NCI-H510A (cell line): Measurements from ENCODE around the gene CLEC10A.
A peak's percentile ranks its signal among the peaks of the same experiment; 100 is the strongest.
"Not testable (repeated sequence)": the region's sequence is repeated elsewhere in the genome, so short reads cannot be mapped to it uniquely, and the experiment has no call there.

Experiments used
- DNase-seq: peaks from one replicate; lab custom pipeline; 2025; lab: John Stamatoyannopoulos, UW

Gene CLEC10A

GRCh38 chr17:7072406-7072805, 7.6 kb downstream of the CLEC10A start:
- DNase-seq = no peak

DNA sequence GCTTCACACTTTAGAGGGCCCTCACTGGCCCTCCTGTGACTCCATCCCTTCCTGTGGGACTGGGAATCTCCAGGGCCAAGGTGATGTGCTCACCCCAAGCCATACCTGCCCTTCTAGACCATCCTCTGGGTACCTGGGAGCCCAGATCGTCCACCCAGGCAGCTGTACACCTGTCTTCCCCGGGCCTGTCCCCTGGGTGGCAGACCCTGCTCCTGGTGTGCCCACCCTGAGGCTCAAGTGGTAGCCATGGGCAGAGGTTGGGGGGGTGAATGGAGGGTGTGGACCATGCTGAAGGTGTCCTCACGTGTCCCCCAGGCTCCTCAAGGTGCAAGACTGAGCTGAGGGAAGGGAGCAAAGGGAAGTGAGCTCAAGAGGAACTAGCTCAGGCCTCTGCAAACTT, 9.3 kb downstream of the CLEC10A start:
- DNase-seq = no peak

DNA sequence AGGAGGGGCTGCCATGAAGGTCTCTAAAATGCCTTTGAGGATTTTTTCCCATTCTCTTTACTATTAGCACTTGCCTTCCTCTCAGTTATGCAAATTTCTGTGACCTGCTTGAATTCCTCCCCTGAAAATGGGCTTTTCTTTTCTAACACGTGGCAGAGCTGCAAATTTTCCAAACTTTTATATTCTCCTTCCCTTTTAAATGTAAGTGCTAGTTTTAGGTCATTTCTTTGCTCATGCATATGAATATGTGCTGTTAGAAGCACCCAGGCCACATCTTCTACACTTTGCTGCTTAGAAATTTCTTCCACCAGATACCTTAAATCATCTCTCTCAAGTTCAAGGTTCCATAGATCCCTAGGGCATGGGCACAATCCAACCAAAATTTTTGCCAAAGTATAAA, 11.8 kb downstream of the CLEC10A start:
- no peak for DNase-seq

- no peak for DNase-seq
These were observed 12.9 kb downstream of the CLEC10A start for GRCh38 chr17:7067198-7067597.

- no peak for DNase-seq
These were observed 15.8 kb downstream of the CLEC10A start for GRCh38 chr17:7064261-7064660.

GRCh38 chr17:7063518-7064094, 16.4 kb downstream of the CLEC10A start:
- DNase-seq = no peak

- DNase-seq = no peak
These were observed 19.7 kb downstream of the CLEC10A start for GRCh38 chr17:7060165-7060891.

DNA sequence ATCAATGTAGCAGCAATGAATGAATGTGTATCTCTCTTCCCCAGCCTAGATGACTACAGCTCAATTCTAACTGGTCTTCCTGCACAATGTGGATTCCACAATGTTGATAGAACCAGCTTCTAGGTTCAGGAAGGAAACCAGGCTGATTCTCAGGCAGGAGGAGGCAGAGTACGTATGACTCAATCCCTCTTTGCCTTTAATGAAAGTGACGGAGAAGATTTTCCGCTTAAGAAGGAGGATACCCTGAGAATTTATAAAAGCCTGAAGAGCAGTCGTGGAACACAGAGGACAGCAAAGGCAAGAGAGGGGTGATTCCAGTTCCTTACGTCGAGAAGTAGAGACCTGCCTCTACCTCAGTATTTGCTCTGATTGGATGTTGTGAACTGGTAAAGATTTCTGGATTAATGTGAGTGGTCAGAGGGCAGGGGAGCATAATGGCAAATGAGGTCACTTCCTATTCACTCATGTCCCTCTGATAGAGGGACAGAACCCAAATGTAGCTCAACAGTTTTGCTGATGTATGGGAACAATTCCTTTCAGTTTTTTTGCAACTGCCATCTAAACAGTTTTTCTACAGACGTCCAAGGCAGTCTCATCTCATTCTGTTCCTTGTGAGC, 21.1 kb downstream of the CLEC10A start:
- DNase-seq = no peak

- no peak for DNase-seq
These were observed 23.7 kb downstream of the CLEC10A start for GRCh38 chr17:7056386-7056785.

DNA sequence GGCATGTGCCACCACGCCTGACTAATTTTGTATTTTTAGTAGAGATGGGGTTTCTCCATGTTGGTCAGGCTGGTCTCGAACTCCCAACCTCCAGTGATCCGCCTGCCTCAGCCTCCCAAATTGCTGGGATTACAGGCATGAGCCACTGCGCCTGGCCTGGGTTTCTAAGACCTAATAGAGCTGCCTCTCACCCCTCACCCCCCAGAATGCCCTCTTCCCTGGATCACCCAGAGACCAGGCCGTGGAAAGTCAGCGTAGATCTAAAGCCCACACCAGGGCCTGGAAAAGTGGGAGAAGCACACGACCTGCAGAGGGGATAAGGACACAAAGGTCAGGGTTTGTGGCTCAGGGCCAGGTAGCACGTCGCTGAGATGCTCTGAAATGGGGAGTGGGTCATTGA, 29.5 kb downstream of the CLEC10A start:
- not testable (repeated sequence) for DNase-seq

- DNase-seq = no peak
These were observed 31.1 kb downstream of the CLEC10A start for GRCh38 chr17:7048968-7049367.

DNA sequence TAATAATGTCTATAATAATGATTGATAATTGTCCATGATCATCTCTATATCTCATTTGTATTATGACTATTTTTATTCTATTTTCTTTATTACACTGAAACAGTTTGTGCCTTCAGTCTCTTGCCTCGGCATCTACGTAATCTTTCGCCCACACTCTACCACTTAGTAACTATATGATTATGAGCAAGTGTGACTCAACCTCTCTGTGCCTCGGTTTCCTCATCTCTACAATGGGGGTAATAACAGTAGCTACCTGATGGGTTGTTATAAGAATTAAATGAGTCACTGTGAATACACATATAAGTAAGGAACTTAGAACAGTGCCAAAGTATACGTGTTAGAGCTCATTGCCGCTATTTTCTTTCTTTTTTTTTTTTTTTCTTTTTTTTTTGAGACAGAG, 32.5 kb downstream of the CLEC10A start:
- DNase-seq = no peak

DNA sequence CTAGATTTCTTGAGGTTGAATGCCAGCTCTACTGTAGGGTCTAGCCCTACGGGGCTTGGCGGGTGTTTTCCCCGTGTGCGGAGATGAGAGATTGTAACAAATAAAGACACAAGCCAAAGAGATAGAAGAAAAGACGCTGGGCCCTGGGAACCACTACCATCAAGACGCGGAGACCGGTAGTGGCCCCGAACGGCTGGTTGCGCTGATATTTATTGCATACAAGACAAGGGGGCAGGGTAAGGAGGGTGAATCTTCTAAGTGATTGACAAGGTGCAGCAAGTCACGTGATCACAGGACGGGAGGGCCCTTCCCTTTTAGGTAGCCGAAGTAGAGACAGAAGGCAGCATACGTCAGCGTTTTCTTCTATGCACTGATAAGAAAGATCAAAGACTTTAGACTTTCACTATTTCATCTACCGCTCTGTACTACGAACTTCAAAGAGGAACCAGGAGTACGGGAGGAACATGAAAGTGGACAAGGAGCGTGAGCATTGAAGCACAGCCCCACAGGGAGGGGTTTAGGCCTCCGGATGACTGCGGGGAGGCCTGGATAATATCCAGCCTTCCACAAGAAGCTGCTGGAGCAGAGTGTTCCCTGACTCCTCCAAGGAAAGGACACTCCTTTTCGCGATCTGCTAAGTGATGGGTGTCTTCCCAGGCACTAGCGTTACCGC, 33.2 kb downstream of the CLEC10A start:
- peak; percentile 21 for DNase-seq

DNA sequence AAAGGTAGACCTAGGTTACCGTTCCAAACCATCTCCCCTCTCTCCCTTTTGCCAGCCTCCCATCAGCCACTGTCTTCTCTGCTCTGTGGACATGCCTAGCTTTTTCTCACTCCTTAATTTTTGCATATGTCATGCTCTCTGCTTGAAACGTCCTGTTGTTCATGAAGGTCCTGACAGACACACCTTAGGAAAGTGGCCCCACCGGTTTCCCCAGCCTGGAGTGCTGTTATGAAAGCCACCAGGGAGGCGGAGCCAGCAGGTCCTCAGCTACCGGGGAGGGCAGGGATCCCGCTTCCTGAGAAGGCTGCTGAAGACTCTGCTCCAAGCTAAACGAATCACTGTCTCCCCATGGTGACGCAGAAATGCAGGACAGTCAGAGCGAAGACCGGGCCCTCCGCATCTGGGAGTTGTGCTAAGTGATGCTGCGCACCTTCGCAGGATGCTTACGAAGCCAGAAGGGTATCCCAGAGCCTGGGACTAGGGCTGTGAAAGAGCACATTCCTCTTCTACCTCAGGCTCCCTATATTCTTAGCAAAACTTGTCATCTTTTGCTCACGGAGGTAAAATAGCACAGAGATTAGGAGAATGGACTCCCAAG, 33.8 kb downstream of the CLEC10A start:
- DNase-seq = peak; percentile 93

GRCh38 chr17:7045492-7046126, 34.4 kb downstream of the CLEC10A start:
- peak; percentile 13 for DNase-seq

- DNase-seq = no peak
These were observed 36.4 kb downstream of the CLEC10A start, which contains the start of gene SLC16A11 for GRCh38 chr17:7043497-7044198. SLC16A11 (minus strand) TSS chr17:7044092; CDS start chr17:7043513, 579 bp downstream.

DNA sequence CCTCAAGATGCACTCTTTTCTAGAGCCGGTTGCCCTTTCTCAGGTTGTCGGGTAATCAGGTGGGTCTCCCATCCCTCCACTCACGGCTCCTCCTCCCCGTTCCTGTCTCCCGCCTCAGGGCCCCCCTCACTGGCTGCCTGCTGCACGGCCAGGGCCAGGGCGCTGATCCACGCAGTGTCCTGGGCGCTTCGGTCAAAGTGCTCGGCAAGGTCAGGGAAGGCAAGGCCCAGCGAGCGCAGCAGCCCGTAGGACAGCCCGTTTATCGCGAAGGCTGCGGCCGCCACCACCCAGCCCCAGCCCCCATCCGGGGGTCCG, 36.9 kb downstream of the CLEC10A start:
- DNase-seq = no peak

GRCh38 chr17:7042501-7043181, 37.4 kb downstream of the CLEC10A start:
- DNase-seq = no peak

- DNase-seq = no peak
These were observed 38.2 kb downstream of the CLEC10A start for GRCh38 chr17:7041607-7042500.

DNA sequence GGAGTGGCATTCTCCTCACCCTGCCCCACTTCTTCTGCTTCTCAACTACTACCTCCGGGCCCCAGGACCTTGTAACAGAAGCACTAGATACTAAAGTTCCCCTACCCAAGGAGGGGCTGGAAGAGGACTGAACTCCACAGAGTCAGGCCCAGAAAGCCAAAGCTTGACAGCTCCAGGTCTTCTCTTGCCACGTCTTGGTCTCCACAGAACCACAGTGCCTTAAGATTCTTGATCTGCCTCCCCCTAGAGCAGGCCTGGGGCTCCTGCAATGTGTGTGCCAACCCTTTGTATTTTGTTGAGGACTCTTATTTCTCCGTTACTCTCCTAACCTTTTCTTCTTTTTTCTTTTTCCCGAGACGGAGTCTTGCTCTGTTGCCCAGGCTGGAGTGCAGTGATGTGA, 40.2 kb downstream of the CLEC10A start:
- DNase-seq = no peak
